Psoas muscle (tissue), 8 donors: ENCODE results near the gene ZNF547. TPM values are rescaled to one million over a fixed set of nuclear protein-coding genes. Genes with fewer than 3 reads are reported as not detected.

Experiments used
- ATAC-seq, 4 donors: fragments of 200-7000 bp; cut with Tn5 transposase; one replicate each; pipeline ENCODE4 v1.9.1; 2020; ENCODE audit warnings: moderate library complexity in 3 of 4, mild to moderate bottlenecking in 2 of 4
- DNase-seq, 2 donors: peaks; one replicate each; pipeline ENCODE4 v3.0.0-alpha.2; 2020
- H3K27ac ChIP-seq: fragments of 200-600 bp; one replicate; pipeline ENCODE4 v1.8.0; 2022
- H3K27me3 ChIP-seq, 3 donors: fragments of 200-600 bp in 1 of 3; one replicate each; pipeline versions ENCODE4 v1.6.1 to v1.8.0; 2013 to 2022; ENCODE audit warnings: low read length in 2 of 3, mild to moderate bottlenecking in 2 of 3, moderate library complexity in 1 of 3; ENCODE audit not compliant: insufficient read depth in 3 of 3
- H3K36me3 ChIP-seq, 2 donors: fragments of 200-600 bp in 1 of 2; one replicate each; pipeline versions ENCODE4 v1.6.1 to v1.8.0; 2013 to 2022; ENCODE audit warnings: low read depth in 1 of 2, mild to moderate bottlenecking in 1 of 2, moderate library complexity in 1 of 2; ENCODE audit not compliant: insufficient read depth in 1 of 2
- H3K4me1 ChIP-seq: fragments of 200-600 bp; one replicate; pipeline ENCODE4 v1.8.0; 2022
- H3K4me3 ChIP-seq: fragments of 200-600 bp; one replicate; pipeline ENCODE4 v1.8.0; 2022; ENCODE audit warnings: mild to moderate bottlenecking
- H3K9me3 ChIP-seq: fragments of 200-600 bp; one replicate; pipeline ENCODE4 v1.8.0; 2022
- CTCF ChIP-seq: fragments of 200-600 bp; IDR thresholded peaks from one replicate; pipeline ENCODE4 v1.8.0; 2022; ENCODE audit warnings: antibody characterized with exemption
- WGBS, 3 donors: extraction: QIAGEN DNeasy Blood & Tissue Kit; methylation state at CpG; one replicate each; pipeline versions ENCODE4 v1.1.6 to v1.1.7; 2013; 5-methylcytosine and 5-hydroxymethylcytosine counted together
- intact Hi-C, 2 donors: fragments of 100-400 bp; cut with DNase I; formaldehyde crosslinking; loops; one replicate each; pipeline versions ENCODE4 v1.11.0 to v1.14.2; 2022
- polyA plus RNA-seq, 3 donors: library from polyadenylated mRNA; stranded (reverse); fragments of 200-250 nt; gene quantifications; one replicate each; pipeline ENCODE4 v1.2.3, GENCODE V29; 2013
- total RNA-seq, 4 donors: library from RNA; stranded (reverse); fragmentation: NEBNext Ultra II Directional in 2 of 4; extraction: Animal tissue kit (Norgen Biotek cat#: 25700) in 2 of 4; gene quantifications; one replicate each; pipeline versions ENCODE4 v1.2.1 to v1.2.4, GENCODE V29; 2021 to 2023
- donor health status: healthy with polysubstance abuse.
- donor health status: DM: no; HTN: no; CAD: no; lungs with moderate emphysema.
- donor health status: Bipolar disorder and iron deficiency.
- donor health status: healthy.
- donor health status: DM: yes; HTN: yes; CAD: no.
- donor health status: DM: no; HTN: no; CAD: no.
- donor health status: DM: no; HTN: no; CAD: no.
- donor health status: DM: yes; HTN: yes; CAD: no.

ZNF547 gene
- total and polyA plus RNA-seq, 7 donors: 0.80 to 3.3 (median 1.4) TPM

GRCh38 chr19:57327993-57328392 lies 35.4 kb upstream of the ZNF547 start:
- ATAC-seq (no peak), DNase-seq (no peak)
- peaks cover 23% of the 10 kb centered on the region for H3K9me3 ChIP-seq
- TF ChIP-seq CTCF: no peak
- H3K4me1 ChIP-seq: no peaks in the 10 kb centered on the region
- H3K36me3 ChIP-seq: peaks cover 14 to 74% of the 10 kb centered on the region in 2 donors
- no peak overlapping the region for H3K4me3 ChIP-seq
- no peak overlapping the region for H3K27ac ChIP-seq
- intact Hi-C loops: loop anchor here in 1 of 2 donors (10.0 kb wide), 1 partner anchor 83 kb away; the partner anchor contains the start of gene ZNF805
- H3K27me3 ChIP-seq: no peaks in the 10 kb centered on the region
- WGBS, 3 donors: 93 to 96% (median 94%) methylated on average over 8 of the region's 8 CpGs

GRCh38 chr19:57334191-57334590 lies 29.2 kb upstream of the ZNF547 start:
- H3K27ac ChIP-seq: no peak overlapping the region
- no peak overlapping the region for H3K4me3 ChIP-seq
- 86 to 91% (median 91%) methylated on average over 4 of the region's 4 CpGs for WGBS, 3 donors
- ATAC-seq (no peak), DNase-seq (no peak)
- H3K9me3 ChIP-seq: peaks cover under 1% of the 10 kb centered on the region
- H3K4me1 ChIP-seq: peaks cover 7% of the 10 kb centered on the region
- H3K36me3 ChIP-seq: peaks cover 0 to 13% of the 10 kb centered on the region in 2 donors
- H3K27me3 ChIP-seq: no peaks in the 10 kb centered on the region
- TF ChIP-seq CTCF: no peak
- intact Hi-C loops: no loop called here

- Histone ChIP-seq H3K4me3 (no peak overlapping the region), H3K4me1 (peaks cover 7% of the 10 kb centered on the region), H3K9me3 (no peaks in the 10 kb centered on the region), H3K27me3 (no peaks in the 10 kb centered on the region), H3K27ac (peak overlapping the region; percentile 85), H3K36me3 (no peaks in the 10 kb centered on the region)
- ATAC-seq (peak; percentile 93 to 95 (median 94)), DNase-seq (no peak)
- intact Hi-C loops: no loop called here
- no peak for TF ChIP-seq CTCF
- WGBS, 3 donors: 25 to 39% (median 31%) methylated on average over 3 of the region's 3 CpGs
Observed at GRCh38 chr19:57338877-57339276, 24.5 kb upstream of the ZNF547 start.

GRCh38 chr19:57342582-57342981 lies 20.8 kb upstream of the ZNF547 start:
- 65 to 80% (median 71%) methylated on average over 6 of the region's 6 CpGs for WGBS, 3 donors
- no peaks in the 10 kb centered on the region for H3K27me3 ChIP-seq
- intact Hi-C loops: no loop called here

More at GRCh38 chr19:57342582-57342981, 20.8 kb upstream of the ZNF547 start:
- no peak for ATAC-seq
- no peaks in the 10 kb centered on the region for H3K9me3 ChIP-seq
- no peak overlapping the region for H3K27ac ChIP-seq
- H3K36me3 ChIP-seq: no peaks in the 10 kb centered on the region
- H3K4me1 ChIP-seq: peaks cover 7% of the 10 kb centered on the region
- DNase-seq: no peak
- no peak for TF ChIP-seq CTCF
- no peak overlapping the region for H3K4me3 ChIP-seq
